ENCODE data around the gene PPP4R4.

DNA sequence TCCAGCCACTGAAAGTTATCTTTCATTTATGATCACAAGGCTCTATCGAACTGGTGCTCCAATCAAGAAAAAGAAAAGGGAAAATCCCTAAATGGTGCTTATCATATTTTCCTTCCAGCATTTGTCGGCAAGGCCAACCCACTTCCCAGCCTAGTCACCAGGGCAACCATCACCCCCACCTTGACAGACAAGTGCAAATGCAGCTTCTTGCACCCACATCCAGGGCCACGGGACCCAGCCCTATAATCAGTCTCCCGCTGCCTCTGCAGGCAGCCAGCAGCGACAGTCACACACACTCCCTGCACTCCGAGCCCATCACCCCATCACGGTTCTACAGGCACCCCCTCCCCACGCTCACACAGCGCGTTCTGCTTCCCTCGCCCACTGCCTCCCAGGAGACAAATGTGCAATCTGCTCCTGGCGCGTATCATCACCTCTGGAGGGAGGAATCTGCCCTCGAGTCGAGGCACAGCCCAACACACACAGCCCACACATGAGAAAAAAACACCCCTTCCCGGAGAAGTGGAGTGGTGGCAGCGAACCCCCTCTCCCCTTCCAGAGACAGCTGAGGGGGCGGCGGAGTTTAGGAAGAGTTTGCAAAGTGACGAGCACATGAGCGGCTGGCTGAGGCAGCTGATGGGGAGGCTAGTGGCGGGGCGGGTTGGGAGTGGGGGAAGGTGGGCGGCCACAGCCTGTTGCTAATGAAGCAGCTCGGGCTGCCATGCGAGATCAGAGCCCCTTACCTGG lies 9.3 kb upstream of the PPP4R4 start:
- TF ChIP-seq EZH2 (IDR thresholded peaks at IDR 0.05) = no peak
- TF ChIP-seq, protein P1, sequence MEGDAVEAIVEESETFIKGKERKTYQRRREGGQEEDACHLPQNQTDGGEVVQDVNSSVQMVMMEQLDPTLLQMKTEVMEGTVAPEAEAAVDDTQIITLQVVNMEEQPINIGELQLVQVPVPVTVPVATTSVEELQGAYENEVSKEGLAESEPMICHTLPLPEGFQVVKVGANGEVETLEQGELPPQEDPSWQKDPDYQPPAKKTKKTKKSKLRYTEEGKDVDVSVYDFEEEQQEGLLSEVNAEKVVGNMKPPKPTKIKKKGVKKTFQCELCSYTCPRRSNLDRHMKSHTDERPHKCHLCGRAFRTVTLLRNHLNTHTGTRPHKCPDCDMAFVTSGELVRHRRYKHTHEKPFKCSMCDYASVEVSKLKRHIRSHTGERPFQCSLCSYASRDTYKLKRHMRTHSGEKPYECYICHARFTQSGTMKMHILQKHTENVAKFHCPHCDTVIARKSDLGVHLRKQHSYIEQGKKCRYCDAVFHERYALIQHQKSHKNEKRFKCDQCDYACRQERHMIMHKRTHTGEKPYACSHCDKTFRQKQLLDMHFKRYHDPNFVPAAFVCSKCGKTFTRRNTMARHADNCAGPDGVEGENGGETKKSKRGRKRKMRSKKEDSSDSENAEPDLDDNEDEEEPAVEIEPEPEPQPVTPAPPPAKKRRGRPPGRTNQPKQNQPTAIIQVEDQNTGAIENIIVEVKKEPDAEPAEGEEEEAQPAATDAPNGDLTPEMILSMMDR (IDR thresholded peaks at IDR 0.05) = no peak
